Measurements from ENCODE around the gene EXOC2.

Gene EXOC2

DNA sequence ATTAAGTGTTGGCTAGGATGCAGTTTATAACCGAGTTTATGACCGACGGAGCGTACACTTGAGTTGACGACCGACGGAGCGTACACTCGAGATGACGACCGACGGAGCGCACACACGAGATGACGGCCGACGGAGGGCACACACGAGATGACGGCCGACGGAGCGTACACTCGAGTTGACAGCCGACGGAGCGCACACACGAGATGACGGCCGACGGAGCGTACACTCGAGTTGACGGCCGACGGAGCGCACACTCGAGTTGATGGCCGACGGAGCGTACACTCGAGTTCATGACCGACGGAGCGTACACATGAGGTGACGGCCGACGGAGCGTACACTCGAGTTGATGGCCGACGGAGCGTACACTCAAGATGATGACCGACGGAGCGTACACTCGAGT is 155.8 kb downstream of the EXOC2 start:
- Histone ChIP-seq H3F3A (ENCODE audit: insufficient read depth, low read length) (no peaks in the 10 kb centered on the region), H3K4me3 (ENCODE audit: low read depth, low read length, poor library complexity, severe bottlenecking) (no peak overlapping the region), H3K9me2 (ENCODE audit: low read depth, low read length) (no peaks in the 10 kb centered on the region), H3K36me3 (ENCODE audit: insufficient read depth, low read length) (peaks cover 7% of the 10 kb centered on the region), H3K27me3 (ENCODE audit: insufficient read depth, low read length) (no peaks in the 10 kb centered on the region), H3K79me2 (ENCODE audit: insufficient read depth, low read length) (no peaks in the 10 kb centered on the region), H3K9ac (ENCODE audit: low read length) (no peak overlapping the region), H3K4me2 (ENCODE audit: low read length) (no peak overlapping the region), H2AFZ (ENCODE audit: low read length) (no peak overlapping the region), H3K9me3 (ENCODE audit: low read length) (no peaks in the 10 kb centered on the region), H3K4me1 (ENCODE audit: insufficient read depth, low read length, severe bottlenecking) (no peaks in the 10 kb centered on the region), H3K27ac (ENCODE audit: low read depth, low read length, poor library complexity, severe bottlenecking) (no peak overlapping the region), H4K20me1 (ENCODE audit: insufficient read depth, low read length) (no peaks in the 10 kb centered on the region)
- TF ChIP-seq, protein P1, sequence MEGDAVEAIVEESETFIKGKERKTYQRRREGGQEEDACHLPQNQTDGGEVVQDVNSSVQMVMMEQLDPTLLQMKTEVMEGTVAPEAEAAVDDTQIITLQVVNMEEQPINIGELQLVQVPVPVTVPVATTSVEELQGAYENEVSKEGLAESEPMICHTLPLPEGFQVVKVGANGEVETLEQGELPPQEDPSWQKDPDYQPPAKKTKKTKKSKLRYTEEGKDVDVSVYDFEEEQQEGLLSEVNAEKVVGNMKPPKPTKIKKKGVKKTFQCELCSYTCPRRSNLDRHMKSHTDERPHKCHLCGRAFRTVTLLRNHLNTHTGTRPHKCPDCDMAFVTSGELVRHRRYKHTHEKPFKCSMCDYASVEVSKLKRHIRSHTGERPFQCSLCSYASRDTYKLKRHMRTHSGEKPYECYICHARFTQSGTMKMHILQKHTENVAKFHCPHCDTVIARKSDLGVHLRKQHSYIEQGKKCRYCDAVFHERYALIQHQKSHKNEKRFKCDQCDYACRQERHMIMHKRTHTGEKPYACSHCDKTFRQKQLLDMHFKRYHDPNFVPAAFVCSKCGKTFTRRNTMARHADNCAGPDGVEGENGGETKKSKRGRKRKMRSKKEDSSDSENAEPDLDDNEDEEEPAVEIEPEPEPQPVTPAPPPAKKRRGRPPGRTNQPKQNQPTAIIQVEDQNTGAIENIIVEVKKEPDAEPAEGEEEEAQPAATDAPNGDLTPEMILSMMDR (IDR thresholded peaks at IDR 0.05; ENCODE audit: low read length) = no peak
- no peak for TF ChIP-seq EZH2 (IDR thresholded peaks at IDR 0.05; ENCODE audit: borderline replicate concordance, low read length)

DNA sequence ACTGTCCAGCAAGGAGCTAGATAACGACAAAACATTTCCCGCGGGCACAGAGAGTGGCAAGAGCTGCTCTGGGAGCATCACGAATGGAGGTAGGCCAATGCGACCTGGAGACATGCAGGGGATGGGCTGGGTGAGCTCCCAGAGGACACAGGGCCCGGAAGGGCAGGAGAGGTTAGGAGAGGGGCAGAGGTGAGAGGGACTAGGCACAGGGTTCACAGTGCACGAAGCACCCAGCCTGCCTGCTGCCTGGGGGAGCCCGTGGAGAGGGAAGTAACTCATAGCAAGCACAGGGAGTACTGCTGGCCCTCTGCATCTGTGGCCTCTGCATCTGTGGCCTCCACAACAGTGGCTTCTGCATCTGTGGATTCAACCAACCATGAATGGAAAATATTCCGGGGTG is 162.5 kb downstream of the EXOC2 start:
- TF ChIP-seq EZH2 (IDR thresholded peaks at IDR 0.05; ENCODE audit: borderline replicate concordance, low read length) = no peak
- TF ChIP-seq, protein P1 (IDR thresholded peaks at IDR 0.05; ENCODE audit: low read length) = no peak
- Histone ChIP-seq H3K36me3 (ENCODE audit: insufficient read depth, low read length) (no peaks in the 10 kb centered on the region; the same call in 1 of the 2 replicates), H3K9ac (ENCODE audit: low read length) (no peak overlapping the region), H3K27ac (ENCODE audit: low read depth, low read length, poor library complexity, severe bottlenecking) (no peak overlapping the region), H3K4me2 (ENCODE audit: low read length) (no peak overlapping the region), H3K9me3 (ENCODE audit: low read length) (no peaks in the 10 kb centered on the region), H3K4me3 (ENCODE audit: low read depth, low read length, poor library complexity, severe bottlenecking) (no peak overlapping the region), H3K27me3 (ENCODE audit: insufficient read depth, low read length) (no peaks in the 10 kb centered on the region), H4K20me1 (ENCODE audit: insufficient read depth, low read length) (no peaks in the 10 kb centered on the region), H3K4me1 (ENCODE audit: insufficient read depth, low read length, severe bottlenecking) (no peaks in the 10 kb centered on the region), H3K9me2 (ENCODE audit: low read depth, low read length) (no peaks in the 10 kb centered on the region), H3F3A (ENCODE audit: insufficient read depth, low read length) (no peaks in the 10 kb centered on the region), H2AFZ (ENCODE audit: low read length) (no peak overlapping the region), H3K79me2 (ENCODE audit: insufficient read depth, low read length) (no peaks in the 10 kb centered on the region)

- Histone ChIP-seq H3K27ac (ENCODE audit: low read depth, low read length, poor library complexity, severe bottlenecking) (no peak overlapping the region), H2AFZ (ENCODE audit: low read length) (no peak overlapping the region), H3K27me3 (ENCODE audit: insufficient read depth, low read length) (no peaks in the 10 kb centered on the region), H3K36me3 (ENCODE audit: insufficient read depth, low read length) (no peaks in the 10 kb centered on the region; the same call in 1 of the 2 replicates), H3K9me2 (ENCODE audit: low read depth, low read length) (no peaks in the 10 kb centered on the region), H3F3A (ENCODE audit: insufficient read depth, low read length) (no peaks in the 10 kb centered on the region), H3K4me2 (ENCODE audit: low read length) (no peak overlapping the region), H3K9ac (ENCODE audit: low read length) (no peak overlapping the region), H3K79me2 (ENCODE audit: insufficient read depth, low read length) (no peaks in the 10 kb centered on the region), H3K9me3 (ENCODE audit: low read length) (no peaks in the 10 kb centered on the region), H4K20me1 (ENCODE audit: insufficient read depth, low read length) (no peaks in the 10 kb centered on the region), H3K4me1 (ENCODE audit: insufficient read depth, low read length, severe bottlenecking) (no peaks in the 10 kb centered on the region), H3K4me3 (ENCODE audit: low read depth, low read length, poor library complexity, severe bottlenecking) (no peak overlapping the region)
- TF ChIP-seq, protein P1 (IDR thresholded peaks at IDR 0.05; ENCODE audit: low read length) = no peak
- no peak for TF ChIP-seq EZH2 (IDR thresholded peaks at IDR 0.05; ENCODE audit: borderline replicate concordance, low read length)
Measured at GRCh38 chr6:528989-529388, 163.9 kb downstream of the EXOC2 start.

Data from OCI-LY1 (cell line).